Measurements from ENCODE around the gene PJA2.

- no peak for TF ChIP-seq CTCF (IDR thresholded peaks at IDR 0.05)
- TF ChIP-seq EP300 (IDR thresholded peaks at IDR 0.05), result no peak
- TF ChIP-seq POLR2A (IDR thresholded peaks at IDR 0.05), result no peak
Observed at GRCh38 chr5:109387408-109387974, 22.3 kb downstream of the PJA2 start.
